WTC11 (cell line): ENCODE results near the gene LHFPL4. TPM values are rescaled to one million over a fixed set of nuclear protein-coding genes. Genes with fewer than 3 reads are reported as not detected.

Source experiments
- ATAC-seq: fragments of 200-7000 bp; cut with Tn5 transposase; 2 replicates; pipeline ENCODE4 v1.10.0; 2021; ENCODE audit warnings: mild to moderate bottlenecking, moderate library complexity
- CTCF ChIA-PET: fragments of 300-600 bp; sonication (Branson Sonifier 250); formaldehyde crosslinking; loops from one replicate; lab custom pipeline; 2021; ENCODE audit warnings: antibody characterized with exemption; lab: Charles Lee
- POLR2A ChIA-PET: fragments of 350-600 bp; sonication (Branson Sonifier 250); formaldehyde crosslinking; loops from one replicate; lab custom pipeline; 2021; ENCODE audit warnings: antibody characterized with exemption; lab: Charles Lee
- DNase-seq: peaks from one replicate; pipeline ENCODE4 v3.0.0; 2021; ENCODE audit warnings: low spot score
- H3K27ac Mint-ChIP-seq: 2 replicates; pipeline ENCODE4 v1.8.0; 2021; ENCODE audit warnings: mixed read lengths
- H3K27me3 Mint-ChIP-seq: 2 replicates; pipeline ENCODE4 v1.8.0; 2021; ENCODE audit warnings: low read depth, mild to moderate bottlenecking, moderate library complexity, mixed read lengths
- H3K36me3 Mint-ChIP-seq: 2 replicates; pipeline ENCODE4 v1.8.0; 2021; ENCODE audit warnings: mixed read lengths
- H3K4me1 Mint-ChIP-seq: 2 replicates; pipeline ENCODE4 v1.8.0; 2022; ENCODE audit warnings: mixed read lengths
- H3K4me3 Mint-ChIP-seq: 2 replicates; pipeline ENCODE4 v1.8.0; 2021; ENCODE audit warnings: mild to moderate bottlenecking, moderate library complexity, mixed read lengths
- H3K9me3 Mint-ChIP-seq: 2 replicates; pipeline ENCODE4 v1.8.0; 2021; ENCODE audit warnings: mixed read lengths
- ATF2 ChIP-seq: sonication (generic); formaldehyde crosslinking; IDR thresholded peaks from 2 replicates; pipeline ENCODE4 v1.8.1; 2022; ENCODE audit warnings: low read depth, missing genetic modification reagents, borderline replicate concordance
- CBFB ChIP-seq: sonication (generic); formaldehyde crosslinking; IDR thresholded peaks from 2 replicates; pipeline ENCODE4 v1.8.1; 2022; ENCODE audit warnings: mild to moderate bottlenecking, low read depth, missing genetic modification reagents
- CTCF ChIP-seq: fragments of 200-600 bp; IDR thresholded peaks from 2 replicates; pipeline ENCODE4 v1.8.0; 2022; ENCODE audit warnings: antibody characterized with exemption
- ESRRA ChIP-seq: sonication (generic); formaldehyde crosslinking; IDR thresholded peaks from 2 replicates; pipeline ENCODE4 v1.8.1; 2022; ENCODE audit warnings: mild to moderate bottlenecking, missing genetic modification reagents, borderline replicate concordance
- ETV6 ChIP-seq: sonication (generic); formaldehyde crosslinking; IDR thresholded peaks from 2 replicates; pipeline ENCODE4 v1.8.1; 2022; ENCODE audit warnings: mild to moderate bottlenecking, missing genetic modification reagents
- FOXK1 ChIP-seq: sonication (generic); formaldehyde crosslinking; IDR thresholded peaks from 2 replicates; pipeline ENCODE4 v1.8.0; 2022; ENCODE audit warnings: mild to moderate bottlenecking, moderate library complexity, missing genetic modification reagents
- GABPB1 ChIP-seq: sonication (generic); formaldehyde crosslinking; IDR thresholded peaks from 2 replicates; pipeline ENCODE4 v1.8.1; 2023; ENCODE audit warnings: mild to moderate bottlenecking, missing genetic modification reagents
- GRHL2 ChIP-seq: fragments of 250-450 bp; sonication (Bioruptor Pico); IDR thresholded peaks from 2 replicates; pipeline ENCODE4 v1.8.0; 2022; ENCODE audit warnings: mild to moderate bottlenecking, moderate library complexity; ENCODE audit not compliant: insufficient replicate concordance, severe bottlenecking
- JAZF1 ChIP-seq: fragments of 250-450 bp; sonication (Bioruptor Pico); IDR thresholded peaks from 2 replicates; pipeline ENCODE4 v1.9.0; 2021; ENCODE audit warnings: moderate library complexity, mild to moderate bottlenecking, inconsistent platforms
- MAX ChIP-seq: sonication (generic); formaldehyde crosslinking; IDR thresholded peaks from 2 replicates; pipeline ENCODE4 v1.8.0; 2022; ENCODE audit warnings: mild to moderate bottlenecking, missing genetic modification reagents
- MLX ChIP-seq: sonication (generic); formaldehyde crosslinking; IDR thresholded peaks from 2 replicates; pipeline ENCODE4 v1.8.1; 2023; ENCODE audit warnings: mild to moderate bottlenecking, missing genetic modification reagents, moderate library complexity
- NFYB ChIP-seq: sonication (generic); formaldehyde crosslinking; conservative IDR thresholded peaks from 2 replicates; pipeline ENCODE4 v1.8.0; 2022; ENCODE audit warnings: low read depth, missing genetic modification reagents
- NR3C1 ChIP-seq: sonication (generic); formaldehyde crosslinking; conservative IDR thresholded peaks from 2 replicates; pipeline ENCODE4 v1.8.1; 2023; ENCODE audit warnings: low read depth, mild to moderate bottlenecking, missing genetic modification reagents
- OVOL2 ChIP-seq: fragments of 250-450 bp; sonication (Bioruptor Pico); IDR thresholded peaks from 2 replicates; pipeline ENCODE4 v1.9.0; 2021; ENCODE audit warnings: mild to moderate bottlenecking, borderline replicate concordance
- TCF7 ChIP-seq: sonication (generic); formaldehyde crosslinking; IDR thresholded peaks from 2 replicates; pipeline ENCODE4 v1.8.0; 2022; ENCODE audit warnings: mild to moderate bottlenecking, low read depth, missing genetic modification reagents, moderate library complexity
- TEAD1 ChIP-seq: sonication (generic); formaldehyde crosslinking; IDR thresholded peaks from 2 replicates; pipeline ENCODE4 v1.8.0; 2022; ENCODE audit warnings: mild to moderate bottlenecking, missing genetic modification reagents
- ZBTB43 ChIP-seq: sonication (generic); formaldehyde crosslinking; IDR thresholded peaks from 2 replicates; pipeline ENCODE4 v1.8.1; 2023; ENCODE audit warnings: mild to moderate bottlenecking, missing genetic modification reagents
- ZNF121 ChIP-seq: sonication (generic); formaldehyde crosslinking; IDR thresholded peaks from 2 replicates; pipeline ENCODE4 v1.8.0; 2023; ENCODE audit warnings: missing genetic modification reagents
- ZNF532 ChIP-seq: fragments of 250-450 bp; sonication (Bioruptor Pico); IDR thresholded peaks from 2 replicates; pipeline ENCODE4 v1.9.0; 2021; ENCODE audit warnings: mild to moderate bottlenecking, borderline replicate concordance
- ZSCAN18 ChIP-seq: fragments of 250-450 bp; sonication (Bioruptor Pico); IDR thresholded peaks from 2 replicates; pipeline ENCODE4 v2.1.2; 2022; ENCODE audit warnings: mild to moderate bottlenecking, moderate library complexity
- total RNA-seq: library from RNA; stranded (reverse); gene quantifications from 3 replicates; pipeline ENCODE4 v1.2.3, GENCODE V29; 2021

Gene LHFPL4
- total RNA-seq, 1 experiment from 2014 or later = 24.4 TPM

GRCh38 chr3:9476935-9477334, 76.7 kb downstream of the LHFPL4 start:
- Mint-ChIP-seq H3K9me3 (no peaks in the 10 kb centered on the region), H3K36me3 (peaks cover 77% of the 10 kb centered on the region), H3K27me3 (no peaks in the 10 kb centered on the region), H3K4me1 (no peaks in the 10 kb centered on the region), H3K4me3 (no peak overlapping the region), H3K27ac (no peak overlapping the region)
- POLR2A ChIA-PET = no interaction called here
- ATAC-seq (no peak), DNase-seq (no peak)
- CTCF ChIA-PET = no interaction called here
- TF ChIP-seq MAX (no peak), NFYB (no peak), MLX (CRISPR knock-in tag) (no peak), ZNF121 (CRISPR knock-in tag) (no peak), ETV6 (CRISPR knock-in tag) (no peak), ESRRA (no peak), TEAD1 (no peak), TCF7 (no peak), CBFB (CRISPR knock-in tag) (no peak), ZSCAN18 (no peak), ZNF532 (CRISPR knock-in tag) (no peak), NR3C1 (no peak), ZBTB43 (CRISPR knock-in tag) (no peak), CTCF (no peak), JAZF1 (CRISPR knock-in tag) (no peak), OVOL2 (no peak), ATF2 (CRISPR knock-in tag) (no peak), FOXK1 (CRISPR knock-in tag) (no peak), GRHL2 (CRISPR knock-in tag) (no peak), GABPB1 (CRISPR knock-in tag) (no peak)
